GM12874 (cell line): ENCODE measurements around the gene XIRP1.

Source experiments
- CTCF ChIP-seq: IDR thresholded peaks from 2 replicates; pipeline ENCODE4 v1.5.1; 2011; ENCODE audit warnings: low read depth, mild to moderate bottlenecking, control low read depth, low read length, moderate library complexity; ENCODE audit not compliant: insufficient read depth

The XIRP1 gene

GRCh38 chr3:39196671-39197356 lies 4.4 kb upstream of the XIRP1 start:
- no peak for TF ChIP-seq CTCF

- no peak for TF ChIP-seq CTCF
Measured at GRCh38 chr3:39196034-39196433, 3.6 kb upstream of the XIRP1 start.

GRCh38 chr3:39193391-39193790 lies 996 bp upstream of the XIRP1 start:
- no peak for TF ChIP-seq CTCF

- TF ChIP-seq CTCF = no peak
Measured at GRCh38 chr3:39191773-39192172, 622 bp downstream of the XIRP1 start.

GRCh38 chr3:39191111-39191510 lies 1.3 kb downstream of the XIRP1 start:
- TF ChIP-seq CTCF = no peak

GRCh38 chr3:39190281-39191025 lies 1.9 kb downstream of the XIRP1 start:
- no peak for TF ChIP-seq CTCF

- TF ChIP-seq CTCF = peak; percentile 76
Measured at GRCh38 chr3:39189959-39190269, 2.5 kb downstream of the XIRP1 start.
